ENCODE measurements around the gene CASP10. TPM values are rescaled to one million over a fixed set of nuclear protein-coding genes. Genes with fewer than 3 reads are reported as not detected.
"Not testable (repeated sequence)": the region's sequence is repeated elsewhere in the genome, so short reads cannot be mapped to it uniquely, and the experiment has no call there.

CASP10 gene
- polyA plus RNA-seq, 4 donors, result 11.6 to 21.7 (median 16.4) TPM

DNA sequence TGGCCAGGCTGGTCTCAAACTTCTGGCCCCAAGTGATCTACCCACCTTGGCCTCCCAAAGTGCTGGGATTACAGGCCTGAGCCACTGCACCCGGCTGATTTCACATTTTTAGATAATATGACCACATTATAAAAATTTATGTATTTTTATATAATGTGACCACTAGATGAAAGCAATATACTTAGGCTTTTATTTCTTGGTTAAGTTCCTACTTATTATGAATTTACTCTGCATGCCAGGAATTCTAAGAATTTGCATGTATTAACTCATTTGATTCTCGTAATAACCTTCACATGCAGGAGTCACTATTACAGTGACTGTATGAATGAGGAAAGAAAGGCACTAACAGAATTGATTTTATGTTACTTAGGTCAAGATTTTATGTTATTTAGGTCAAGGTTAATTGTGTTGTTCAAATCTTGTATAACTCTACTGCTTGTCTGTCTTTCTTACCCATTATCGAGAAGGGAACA, 51.8 kb downstream of the CASP10 start:
- DNase-seq (no peak), FAIRE-seq (no peak)
- H3K4me3 ChIP-seq (ENCODE audit: low read depth in 1 of 3, low read length in 3 of 3), result peak overlapping the region in 1 of 3 donors; percentile 68
- H3K27ac ChIP-seq (ENCODE audit: low read depth in 1 of 3, low read length in 2 of 3), result peak overlapping the region in 1 of 3 donors; percentile 93
- H3K27me3 ChIP-seq (ENCODE audit: control insufficient read depth in 3 of 3, insufficient read depth in 3 of 3, low read length in 3 of 3), result no peaks in the 10 kb centered on the region
- H3K9me3 ChIP-seq (ENCODE audit: control insufficient read depth in 2 of 2, insufficient read depth in 1 of 2, low read depth in 1 of 2, low read length in 1 of 2), result peaks cover 0 to 2% of the 10 kb centered on the region in 2 donors
- H3K36me3 ChIP-seq (ENCODE audit: control insufficient read depth in 3 of 3, insufficient read depth in 2 of 3, low read depth in 1 of 3, low read length in 3 of 3), result peaks cover 0 to 14% (median 2%) of the 10 kb centered on the region in 3 donors
- 5 to 37% (median 13%) methylated on average over 3 of the region's 3 CpGs for WGBS, 3 donors
- peaks cover 0 to 27% (median 6%) of the 10 kb centered on the region in 3 donors for H3K4me1 ChIP-seq (ENCODE audit: control insufficient read depth in 3 of 3, insufficient read depth in 2 of 3, low read depth in 1 of 3, low read length in 2 of 3)

DNA sequence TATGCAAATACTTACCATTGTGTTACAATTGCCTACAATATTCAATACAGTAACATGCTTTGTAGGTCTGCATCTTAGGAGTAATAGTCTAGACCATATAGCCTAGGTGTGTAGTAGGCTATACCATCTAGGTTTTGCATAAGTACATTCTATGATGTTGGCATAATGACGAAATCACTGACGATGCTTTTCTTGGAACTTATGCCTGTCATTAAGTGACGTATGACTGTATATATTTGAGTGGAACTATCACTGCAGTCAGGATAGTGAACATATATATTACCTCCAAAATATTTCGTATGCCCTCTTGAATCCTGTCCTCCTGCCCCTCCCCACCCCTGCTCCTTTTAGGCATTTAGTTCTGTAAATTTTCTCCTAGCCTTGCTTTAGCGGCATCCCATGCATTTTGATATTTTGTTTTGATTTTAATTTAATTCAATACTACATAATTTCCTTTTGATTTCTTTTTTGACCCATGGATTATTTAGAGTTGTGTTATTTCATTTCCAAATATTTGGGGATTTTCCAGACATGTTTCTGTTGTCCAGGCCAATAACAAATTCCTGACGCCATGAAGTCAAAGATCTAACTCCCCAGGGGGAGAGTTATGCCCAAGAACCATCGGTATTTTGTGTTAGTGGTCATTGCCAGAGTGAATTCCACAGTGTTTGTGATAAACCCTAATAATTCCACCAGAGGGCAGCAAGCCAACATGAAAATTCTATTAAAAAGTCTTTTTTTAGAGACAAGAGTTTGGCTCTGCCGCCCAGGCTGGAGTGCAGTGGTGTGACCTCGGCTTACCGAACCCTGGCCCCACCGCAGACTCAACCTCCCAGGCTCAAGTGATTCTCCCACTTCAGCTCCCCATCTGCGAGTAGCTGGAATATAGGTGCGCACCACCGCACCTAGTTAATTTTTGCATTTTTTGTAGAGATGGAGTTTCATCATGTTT, 53.2 kb downstream of the CASP10 start:
- Histone ChIP-seq H3K4me3 (ENCODE audit: low read depth in 1 of 3, low read length in 3 of 3) (peak overlapping the region in 1 of 3 donors; percentile 19), H3K27me3 (ENCODE audit: control insufficient read depth in 3 of 3, insufficient read depth in 3 of 3, low read length in 3 of 3) (no peaks in the 10 kb centered on the region), H3K4me1 (ENCODE audit: control insufficient read depth in 3 of 3, insufficient read depth in 2 of 3, low read depth in 1 of 3, low read length in 2 of 3) (peaks cover 0 to 27% (median 6%) of the 10 kb centered on the region in 3 donors), H3K36me3 (ENCODE audit: control insufficient read depth in 3 of 3, insufficient read depth in 2 of 3, low read depth in 1 of 3, low read length in 3 of 3) (peaks cover 0 to 14% (median 5%) of the 10 kb centered on the region in 3 donors), H3K9me3 (ENCODE audit: control insufficient read depth in 2 of 2, insufficient read depth in 1 of 2, low read depth in 1 of 2, low read length in 1 of 2) (peaks cover 0 to 2% of the 10 kb centered on the region in 2 donors), H3K27ac (ENCODE audit: low read depth in 1 of 3, low read length in 2 of 3) (peak overlapping the region in 1 of 3 donors; percentile 21)
- 26 to 35% (median 27%) methylated on average over 14 of the region's 14 CpGs for WGBS, 3 donors
- peak; percentile 68 to 71 for DNase-seq
- no peak for FAIRE-seq

GRCh38 chr2:201237486-201238123, 54.7 kb downstream of the CASP10 start:
- FAIRE-seq (no peak), DNase-seq (no peak)
- Histone ChIP-seq H3K9me3 (ENCODE audit: control insufficient read depth in 2 of 2, insufficient read depth in 1 of 2, low read depth in 1 of 2, low read length in 1 of 2) (peaks cover 0 to 2% of the 10 kb centered on the region in 2 donors), H3K27me3 (ENCODE audit: control insufficient read depth in 3 of 3, insufficient read depth in 3 of 3, low read length in 3 of 3) (no peaks in the 10 kb centered on the region), H3K4me3 (ENCODE audit: low read depth in 1 of 3, low read length in 3 of 3) (no peak overlapping the region), H3K36me3 (ENCODE audit: control insufficient read depth in 3 of 3, insufficient read depth in 2 of 3, low read depth in 1 of 3, low read length in 3 of 3) (peaks cover 0 to 14% (median 5%) of the 10 kb centered on the region in 3 donors), H3K27ac (ENCODE audit: low read depth in 1 of 3, low read length in 2 of 3) (no peak overlapping the region), H3K4me1 (ENCODE audit: control insufficient read depth in 3 of 3, insufficient read depth in 2 of 3, low read depth in 1 of 3, low read length in 2 of 3) (peaks cover 0 to 18% (median 3%) of the 10 kb centered on the region in 3 donors)
- 61 to 82% (median 78%) methylated on average over 7 of the region's 7 CpGs for WGBS, 3 donors

DNA sequence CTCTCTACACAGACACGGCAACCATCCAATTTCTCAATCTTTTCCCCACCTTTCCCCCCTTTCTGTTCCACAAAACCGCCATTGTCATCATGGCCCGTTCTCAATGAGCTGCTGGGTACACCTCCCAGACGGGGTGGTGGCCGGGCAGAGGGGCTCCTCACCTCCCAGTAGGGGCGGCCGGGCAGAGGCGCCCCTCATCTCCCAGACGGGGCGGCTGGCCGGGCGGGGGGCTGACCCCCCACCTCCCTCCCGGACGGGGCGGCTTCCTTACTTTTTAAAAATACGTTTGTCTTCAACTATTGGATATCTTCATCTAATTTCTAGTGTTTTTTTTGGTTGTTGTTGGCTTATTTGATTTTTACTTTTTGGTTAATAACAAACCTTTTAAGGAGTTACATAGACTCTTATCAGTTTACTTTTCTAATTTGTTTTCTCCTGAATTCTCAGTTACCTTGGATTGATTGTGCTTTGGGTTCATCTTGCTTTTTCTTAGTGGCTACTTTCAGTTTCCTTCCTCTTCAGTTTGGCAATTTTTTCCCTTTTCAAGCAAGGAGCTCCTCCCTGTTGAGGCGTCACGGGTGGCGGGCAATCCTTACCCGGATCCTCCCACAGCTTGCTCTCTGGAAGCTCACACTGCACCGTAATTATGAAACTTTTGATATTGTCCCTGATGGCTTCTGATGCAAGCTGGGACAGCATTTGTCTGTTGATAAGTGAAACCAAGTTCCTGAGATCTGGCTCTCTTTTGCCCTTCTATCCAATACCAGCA, 56.4 kb downstream of the CASP10 start:
- not testable (repeated sequence) for H3K9me3 ChIP-seq (ENCODE audit: control insufficient read depth in 2 of 2, insufficient read depth in 1 of 2, low read depth in 1 of 2, low read length in 1 of 2); DNase-seq; H3K4me3 ChIP-seq (ENCODE audit: low read depth in 1 of 3, low read length in 3 of 3); FAIRE-seq; H3K27me3 ChIP-seq (ENCODE audit: control insufficient read depth in 3 of 3, insufficient read depth in 3 of 3, low read length in 3 of 3); H3K4me1 ChIP-seq (ENCODE audit: control insufficient read depth in 3 of 3, insufficient read depth in 2 of 3, low read depth in 1 of 3, low read length in 2 of 3)
- Histone ChIP-seq H3K27ac (ENCODE audit: low read depth in 1 of 3, low read length in 2 of 3) (peak overlapping the region in 1 of 3 donors; percentile 74), H3K36me3 (ENCODE audit: control insufficient read depth in 3 of 3, insufficient read depth in 2 of 3, low read depth in 1 of 3, low read length in 3 of 3) (peaks cover 0 to 11% (median 7%) of the 10 kb centered on the region in 3 donors)
- 87 to 95% (median 92%) methylated on average over 20 to 21 of the region's 21 CpGs for WGBS, 3 donors

DNA sequence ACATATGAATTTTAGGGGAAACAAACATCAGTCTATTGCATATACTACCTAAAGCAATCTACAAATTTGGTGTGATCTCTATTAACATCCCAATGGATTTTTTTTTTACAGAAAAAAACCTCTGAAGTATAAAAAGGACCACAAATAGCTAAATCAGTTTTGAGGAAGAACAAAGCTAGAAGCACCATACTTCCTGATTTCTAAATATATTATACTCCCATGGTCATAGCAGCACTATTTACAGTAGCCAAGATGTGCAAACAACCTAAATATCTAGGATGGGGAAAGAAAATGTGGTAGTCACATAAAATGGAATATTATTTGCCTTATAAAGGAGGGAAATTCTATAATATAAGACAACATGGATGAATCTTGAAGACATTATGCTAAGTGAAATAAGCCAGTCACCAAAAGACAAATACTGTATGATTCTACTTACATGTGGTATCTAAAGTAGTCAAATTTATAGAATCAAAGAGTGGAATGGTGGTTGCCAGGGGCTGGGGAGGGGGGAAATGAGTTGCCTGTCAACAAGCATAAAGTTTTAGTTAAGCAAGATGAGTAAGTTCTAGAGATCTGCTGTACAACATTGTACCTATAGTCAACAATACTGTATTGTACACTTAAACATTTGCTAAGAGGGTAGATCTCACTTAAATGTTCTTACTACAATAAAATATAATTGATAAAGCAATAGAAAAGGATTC, 59.8 kb downstream of the CASP10 start:
- DNase-seq, result no peak
- Histone ChIP-seq H3K9me3 (ENCODE audit: control insufficient read depth in 2 of 2, insufficient read depth in 1 of 2, low read depth in 1 of 2, low read length in 1 of 2) (peaks cover 0 to 2% of the 10 kb centered on the region in 2 donors), H3K27ac (ENCODE audit: low read depth in 1 of 3, low read length in 2 of 3) (no peak overlapping the region), H3K4me1 (ENCODE audit: control insufficient read depth in 3 of 3, insufficient read depth in 2 of 3, low read depth in 1 of 3, low read length in 2 of 3) (no peaks in the 10 kb centered on the region), H3K27me3 (ENCODE audit: control insufficient read depth in 3 of 3, insufficient read depth in 3 of 3, low read length in 3 of 3) (no peaks in the 10 kb centered on the region), H3K4me3 (ENCODE audit: low read depth in 1 of 3, low read length in 3 of 3) (no peak overlapping the region), H3K36me3 (ENCODE audit: control insufficient read depth in 3 of 3, insufficient read depth in 2 of 3, low read depth in 1 of 3, low read length in 3 of 3) (peaks cover 0 to 7% (median 5%) of the 10 kb centered on the region in 3 donors)
- no peak for FAIRE-seq

- Histone ChIP-seq H3K4me3 (ENCODE audit: low read depth in 1 of 3, low read length in 3 of 3) (no peak overlapping the region), H3K36me3 (ENCODE audit: control insufficient read depth in 3 of 3, insufficient read depth in 2 of 3, low read depth in 1 of 3, low read length in 3 of 3) (peaks cover 0 to 5% (median 3%) of the 10 kb centered on the region in 3 donors), H3K4me1 (ENCODE audit: control insufficient read depth in 3 of 3, insufficient read depth in 2 of 3, low read depth in 1 of 3, low read length in 2 of 3) (no peaks in the 10 kb centered on the region), H3K9me3 (ENCODE audit: control insufficient read depth in 2 of 2, insufficient read depth in 1 of 2, low read depth in 1 of 2, low read length in 1 of 2) (no peaks in the 10 kb centered on the region), H3K27ac (ENCODE audit: low read depth in 1 of 3, low read length in 2 of 3) (no peak overlapping the region), H3K27me3 (ENCODE audit: control insufficient read depth in 3 of 3, insufficient read depth in 3 of 3, low read length in 3 of 3) (no peaks in the 10 kb centered on the region)
- 90 to 95% (median 91%) methylated on average over 5 of the region's 5 CpGs for WGBS, 3 donors
- no peak for FAIRE-seq
- no peak for DNase-seq
Observed at GRCh38 chr2:201244829-201245228, 61.9 kb downstream of the CASP10 start.

GRCh38 chr2:201246280-201246679, 63.3 kb downstream of the CASP10 start:
- 67 to 89% (median 73%) methylated on average over 4 of the region's 4 CpGs for WGBS, 3 donors
- no peak for FAIRE-seq
- Histone ChIP-seq H3K27ac (ENCODE audit: low read depth in 1 of 3, low read length in 2 of 3) (no peak overlapping the region), H3K27me3 (ENCODE audit: control insufficient read depth in 3 of 3, insufficient read depth in 3 of 3, low read length in 3 of 3) (no peaks in the 10 kb centered on the region), H3K4me3 (ENCODE audit: low read depth in 1 of 3, low read length in 3 of 3) (no peak overlapping the region), H3K9me3 (ENCODE audit: control insufficient read depth in 2 of 2, insufficient read depth in 1 of 2, low read depth in 1 of 2, low read length in 1 of 2) (no peaks in the 10 kb centered on the region), H3K36me3 (ENCODE audit: control insufficient read depth in 3 of 3, insufficient read depth in 2 of 3, low read depth in 1 of 3, low read length in 3 of 3) (peaks cover 0 to 3% (median 2%) of the 10 kb centered on the region in 3 donors), H3K4me1 (ENCODE audit: control insufficient read depth in 3 of 3, insufficient read depth in 2 of 3, low read depth in 1 of 3, low read length in 2 of 3) (no peaks in the 10 kb centered on the region)
- no peak for DNase-seq

Measured in small intestine (tissue), 7 donors.